OCI-LY7 (cell line): ENCODE data around the gene COL4A2.

Experiments used
- EZH2phosphoT487 ChIP-seq: fragments of 200-600 bp; sonication (generic); IDR thresholded peaks from 2 replicates; pipeline ENCODE4 v1.6.1; 2018; ENCODE audit warnings: low read depth, borderline replicate concordance, mild to moderate bottlenecking, mixed run types, antibody characterized with exemption, low read length, moderate library complexity, mixed read lengths
- TF ChIP-seq, protein P1 (sequence below): fragments of 200-600 bp; sonication (generic); conservative IDR thresholded peaks from 2 replicates; pipeline ENCODE4 v1.5.1; 2014; ENCODE audit warnings: mild to moderate bottlenecking, antibody characterized with exemption, low read length, moderate library complexity, mixed read lengths

- no peak for TF ChIP-seq EZH2phosphoT487
- TF ChIP-seq, protein P1, sequence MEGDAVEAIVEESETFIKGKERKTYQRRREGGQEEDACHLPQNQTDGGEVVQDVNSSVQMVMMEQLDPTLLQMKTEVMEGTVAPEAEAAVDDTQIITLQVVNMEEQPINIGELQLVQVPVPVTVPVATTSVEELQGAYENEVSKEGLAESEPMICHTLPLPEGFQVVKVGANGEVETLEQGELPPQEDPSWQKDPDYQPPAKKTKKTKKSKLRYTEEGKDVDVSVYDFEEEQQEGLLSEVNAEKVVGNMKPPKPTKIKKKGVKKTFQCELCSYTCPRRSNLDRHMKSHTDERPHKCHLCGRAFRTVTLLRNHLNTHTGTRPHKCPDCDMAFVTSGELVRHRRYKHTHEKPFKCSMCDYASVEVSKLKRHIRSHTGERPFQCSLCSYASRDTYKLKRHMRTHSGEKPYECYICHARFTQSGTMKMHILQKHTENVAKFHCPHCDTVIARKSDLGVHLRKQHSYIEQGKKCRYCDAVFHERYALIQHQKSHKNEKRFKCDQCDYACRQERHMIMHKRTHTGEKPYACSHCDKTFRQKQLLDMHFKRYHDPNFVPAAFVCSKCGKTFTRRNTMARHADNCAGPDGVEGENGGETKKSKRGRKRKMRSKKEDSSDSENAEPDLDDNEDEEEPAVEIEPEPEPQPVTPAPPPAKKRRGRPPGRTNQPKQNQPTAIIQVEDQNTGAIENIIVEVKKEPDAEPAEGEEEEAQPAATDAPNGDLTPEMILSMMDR = no peak
These were observed 15.7 kb downstream of the COL4A2 start for GRCh38 chr13:110322828-110323171.
